H1 (cell line): ENCODE results near the gene MYH3.

Experiments used
- CREB1 ChIP-seq: IDR thresholded peaks from 2 replicates; pipeline ENCODE4 v1.6.1; 2012; ENCODE audit warnings: inconsistent platforms
- JUND ChIP-seq: IDR thresholded peaks from 2 replicates; pipeline ENCODE4 v1.6.1; 2011; ENCODE audit warnings: mild to moderate bottlenecking, improper control_type of control experiment, low read length
- TF ChIP-seq, protein P1 (sequence below), 3 experiments: IDR thresholded peaks; 1 replicate in 2 of 3; 2 replicates in 1 of 3; pipeline versions ENCODE4 v1.5.1 to v1.6.1; 2011; ENCODE audit warnings: low read length in 3 of 3, mild to moderate bottlenecking in 3 of 3, inconsistent platforms in 2 of 3, low read depth in 1 of 3, moderate library complexity in 1 of 3; ENCODE audit not compliant: insufficient read depth in 1 of 3; ENCODE audit errors: control extremely low read depth in 1 of 3

DNA sequence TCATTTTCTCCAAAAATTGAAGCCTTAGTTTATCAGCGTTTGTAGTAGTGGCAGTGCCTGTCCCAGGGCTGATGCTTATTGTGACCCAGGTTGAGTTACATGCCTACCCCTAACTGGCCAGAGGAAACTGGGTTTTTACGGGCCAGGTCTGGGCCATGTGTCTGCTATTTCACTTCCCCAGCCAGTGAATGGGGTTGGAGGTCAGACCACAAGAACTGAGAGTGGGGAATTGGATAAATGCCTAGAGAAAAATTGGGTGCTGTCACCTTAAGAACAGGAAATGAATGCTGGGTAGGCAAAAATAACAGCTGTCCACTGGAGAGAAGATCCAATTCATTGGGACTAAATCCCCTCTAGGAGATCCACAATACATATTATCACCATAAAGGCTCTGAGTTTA is 45.5 kb upstream of the MYH3 start:
- TF ChIP-seq, protein P1, sequence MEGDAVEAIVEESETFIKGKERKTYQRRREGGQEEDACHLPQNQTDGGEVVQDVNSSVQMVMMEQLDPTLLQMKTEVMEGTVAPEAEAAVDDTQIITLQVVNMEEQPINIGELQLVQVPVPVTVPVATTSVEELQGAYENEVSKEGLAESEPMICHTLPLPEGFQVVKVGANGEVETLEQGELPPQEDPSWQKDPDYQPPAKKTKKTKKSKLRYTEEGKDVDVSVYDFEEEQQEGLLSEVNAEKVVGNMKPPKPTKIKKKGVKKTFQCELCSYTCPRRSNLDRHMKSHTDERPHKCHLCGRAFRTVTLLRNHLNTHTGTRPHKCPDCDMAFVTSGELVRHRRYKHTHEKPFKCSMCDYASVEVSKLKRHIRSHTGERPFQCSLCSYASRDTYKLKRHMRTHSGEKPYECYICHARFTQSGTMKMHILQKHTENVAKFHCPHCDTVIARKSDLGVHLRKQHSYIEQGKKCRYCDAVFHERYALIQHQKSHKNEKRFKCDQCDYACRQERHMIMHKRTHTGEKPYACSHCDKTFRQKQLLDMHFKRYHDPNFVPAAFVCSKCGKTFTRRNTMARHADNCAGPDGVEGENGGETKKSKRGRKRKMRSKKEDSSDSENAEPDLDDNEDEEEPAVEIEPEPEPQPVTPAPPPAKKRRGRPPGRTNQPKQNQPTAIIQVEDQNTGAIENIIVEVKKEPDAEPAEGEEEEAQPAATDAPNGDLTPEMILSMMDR (IDR thresholded peaks at IDR 0.05; ENCODE audit: control extremely low read depth in 1 of 3, insufficient read depth in 1 of 3, low read depth in 1 of 3, low read length in 3 of 3) = no peak
- TF ChIP-seq JUND (no peak), CREB1 (no peak)
